ENCODE data around the gene NFIB.
A peak's percentile ranks its signal among the peaks of the same experiment; 100 is the strongest.

NFIB gene

DNA sequence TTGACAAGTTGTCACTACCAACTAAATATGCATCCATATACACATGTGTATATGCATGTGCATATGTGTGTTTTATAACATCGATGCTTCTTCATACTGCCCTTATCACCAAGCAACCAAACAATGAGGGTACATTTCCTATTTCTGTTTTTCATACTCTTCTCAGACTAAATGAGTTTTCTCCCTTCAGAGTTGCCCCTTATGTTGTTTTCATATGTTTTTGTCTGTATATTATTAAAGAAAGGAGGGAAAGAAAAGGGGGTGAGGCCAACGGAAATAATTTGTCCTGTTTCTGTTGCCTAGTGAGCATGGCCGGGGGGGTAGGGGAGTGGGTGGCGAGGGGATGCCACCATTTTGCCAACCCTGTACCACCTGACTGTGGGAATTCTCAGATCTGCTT lies 28.8 kb upstream of the NFIB start:
- Histone ChIP-seq H3K9me3 (replicated peaks in 1 of 11) (peaks cover 22 to 28% (median 25%) of the 10 kb centered on the region in 11 experiments), H3K4me1 (no peaks in the 10 kb centered on the region), H3K9ac (no peak overlapping the region), H3K27me3 (peaks cover 38 to 47% (median 41%) of the 10 kb centered on the region in 11 experiments), H4K20me1 (peaks cover 0 to under 1% (median 0%) of the 10 kb centered on the region in 11 experiments; a peak in 1 of 22 replicates), H3K27ac (no peak overlapping the region), H3K4me3 (no peak overlapping the region), H3K4me2 (no peak overlapping the region), H3K36me3 (no peaks in the 10 kb centered on the region; a peak in 1 of 22 replicates)
- TF ChIP-seq Cebpa-rat (IDR thresholded peaks at IDR 0.05) = no peak

DNA sequence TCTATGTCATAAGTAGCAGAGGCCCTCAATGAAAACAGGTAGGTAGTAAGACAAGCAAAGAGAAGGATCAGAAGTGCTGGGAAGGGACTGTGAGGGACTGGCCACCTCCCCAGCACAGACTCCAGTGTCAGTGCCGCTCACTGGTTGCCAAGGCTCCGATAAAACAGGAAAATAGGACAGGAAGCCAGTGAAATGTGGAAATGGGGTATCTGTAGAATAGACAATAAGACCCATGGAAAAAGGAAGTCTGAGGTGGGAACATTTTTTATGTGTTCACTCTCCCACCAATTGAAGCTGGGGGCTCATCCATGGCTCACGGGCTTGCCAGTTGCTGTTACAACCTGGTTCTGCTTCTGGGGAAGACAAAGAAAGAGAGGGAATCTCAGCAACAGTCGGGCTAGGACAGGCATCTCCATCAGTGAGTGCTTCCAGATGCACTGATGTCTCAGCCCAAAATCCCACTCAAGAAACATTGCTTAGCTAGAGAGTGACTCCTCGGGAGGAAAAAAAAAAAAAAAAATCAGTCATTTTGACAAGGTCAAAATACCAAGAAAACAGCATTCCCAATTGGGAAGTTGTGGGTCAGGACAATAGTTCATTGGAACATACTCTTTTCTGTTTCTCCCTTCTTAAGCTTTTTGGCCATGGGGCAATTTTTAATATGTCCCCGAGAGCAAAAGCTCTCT lies 27.6 kb upstream of the NFIB start:
- no peaks in the 10 kb centered on the region for H4K20me1 ChIP-seq
- H3K4me1 ChIP-seq = no peaks in the 10 kb centered on the region
- TF ChIP-seq Cebpa-rat (IDR thresholded peaks at IDR 0.05) = no peak
- H3K9ac ChIP-seq = no peak overlapping the region
- peaks cover 26 to 35% (median 29%) of the 10 kb centered on the region in 11 experiments for H3K27me3 ChIP-seq
- no peak overlapping the region for H3K27ac ChIP-seq
- no peak overlapping the region for H3K4me3 ChIP-seq
- H3K9me3 ChIP-seq (replicated peaks in 1 of 11) = peaks cover 10 to 17% (median 13%) of the 10 kb centered on the region in 11 experiments
- H3K4me2 ChIP-seq = no peak overlapping the region
- no peaks in the 10 kb centered on the region; a peak in 1 of 22 replicates for H3K36me3 ChIP-seq

DNA sequence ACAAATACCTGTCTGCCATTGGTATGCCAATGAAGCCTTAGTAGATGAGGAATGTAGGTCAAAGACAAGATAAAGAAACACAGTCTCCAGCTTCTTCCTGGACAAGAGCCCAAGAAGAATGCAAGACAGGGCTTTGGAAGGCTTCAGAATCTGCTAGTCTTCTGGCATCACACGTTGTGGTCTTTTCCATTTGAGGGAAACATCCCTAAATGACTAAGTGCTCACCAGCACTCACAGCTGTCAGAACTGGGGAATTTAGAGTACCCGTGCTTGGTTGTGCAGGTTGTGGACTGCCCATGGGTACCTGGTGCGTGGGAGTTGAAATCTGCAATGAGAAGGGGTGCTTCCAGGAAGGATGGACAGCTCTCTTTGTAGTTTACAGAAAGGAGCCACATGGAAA lies 27.1 kb upstream of the NFIB start:
- H4K20me1 ChIP-seq = no peaks in the 10 kb centered on the region
- peaks cover 20 to 29% (median 24%) of the 10 kb centered on the region in 11 experiments for H3K27me3 ChIP-seq
- no peak overlapping the region for H3K9ac ChIP-seq
- no peak for TF ChIP-seq Cebpa-rat (IDR thresholded peaks at IDR 0.05)
- no peak overlapping the region for H3K4me3 ChIP-seq
- H3K36me3 ChIP-seq = no peaks in the 10 kb centered on the region
- peaks cover 5 to 11% (median 7%) of the 10 kb centered on the region in 11 experiments for H3K9me3 ChIP-seq (replicated peaks in 1 of 11)
- H3K27ac ChIP-seq = no peak overlapping the region
- H3K4me2 ChIP-seq = no peak overlapping the region
- no peaks in the 10 kb centered on the region for H3K4me1 ChIP-seq

DNA sequence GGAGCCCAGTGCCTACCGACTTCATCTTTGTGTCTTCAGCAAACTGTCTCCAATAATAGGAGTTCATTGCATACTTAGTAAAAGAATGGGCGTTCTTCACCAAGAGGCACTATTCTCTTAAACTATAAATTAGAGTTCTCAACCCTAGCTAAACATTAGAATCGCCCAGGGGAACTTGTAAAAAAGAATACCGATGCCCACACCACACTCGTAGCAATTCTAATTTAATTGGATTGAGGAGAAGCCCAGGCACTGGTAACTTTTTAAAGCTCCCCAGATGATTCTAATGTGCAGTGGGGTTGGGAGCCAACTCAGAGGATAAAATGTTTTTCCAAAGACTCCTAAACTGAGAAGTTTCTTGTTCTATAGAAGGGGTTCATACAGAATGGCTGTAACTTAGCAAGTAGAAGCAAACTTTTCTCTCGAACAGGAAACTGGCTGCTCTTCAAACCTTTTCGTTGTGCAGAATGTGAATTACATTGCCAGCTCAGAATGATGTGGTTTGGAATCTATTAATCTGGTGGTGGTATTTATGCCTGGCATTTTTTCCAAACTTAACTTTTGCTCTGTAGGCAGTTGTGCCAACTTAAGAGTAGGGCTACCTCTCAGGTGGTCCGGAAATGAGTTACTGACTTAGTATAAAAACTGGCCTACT lies 26.4 kb upstream of the NFIB start:
- no peak for TF ChIP-seq Cebpa-rat (IDR thresholded peaks at IDR 0.05)
- no peaks in the 10 kb centered on the region for H3K36me3 ChIP-seq
- peaks cover 14 to 23% (median 17%) of the 10 kb centered on the region in 11 experiments for H3K27me3 ChIP-seq
- H4K20me1 ChIP-seq = no peaks in the 10 kb centered on the region
- peaks cover 0 to 4% (median under 1%) of the 10 kb centered on the region in 11 experiments; a peak in 10 of 22 replicates for H3K9me3 ChIP-seq (replicated peaks in 1 of 11)
- H3K4me1 ChIP-seq = no peaks in the 10 kb centered on the region
- H3K9ac ChIP-seq = no peak overlapping the region
- H3K4me3 ChIP-seq = no peak overlapping the region
- no peak overlapping the region for H3K4me2 ChIP-seq
- no peak overlapping the region for H3K27ac ChIP-seq

DNA sequence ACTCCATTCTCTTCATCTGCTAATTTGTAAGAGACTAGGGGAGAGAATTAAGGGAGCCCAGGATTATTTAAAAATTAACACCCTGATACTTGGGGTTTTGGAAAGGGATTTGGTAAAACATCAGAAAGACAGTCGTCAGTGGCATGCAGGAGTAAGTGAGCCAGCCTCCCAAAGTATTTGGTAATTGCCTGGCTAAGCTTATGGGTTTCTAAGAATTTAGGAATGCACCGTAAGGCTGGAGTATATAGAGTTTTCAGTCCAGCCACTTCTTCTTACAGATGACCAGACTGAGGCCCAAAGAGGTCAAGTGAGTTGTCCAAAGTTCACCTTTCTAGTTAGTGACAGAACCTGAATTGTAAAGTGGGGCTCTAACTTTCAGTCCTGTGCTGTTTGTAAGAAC lies 25.8 kb upstream of the NFIB start:
- H3K9ac ChIP-seq = no peak overlapping the region
- no peak overlapping the region for H3K4me3 ChIP-seq
- peaks cover 8 to 17% (median 11%) of the 10 kb centered on the region in 11 experiments for H3K27me3 ChIP-seq
- H4K20me1 ChIP-seq = no peaks in the 10 kb centered on the region
- H3K4me1 ChIP-seq = no peaks in the 10 kb centered on the region
- H3K9me3 ChIP-seq (replicated peaks in 1 of 11) = 0 out of 22 replicates have a peak, but pooled peaks cover 0 to 4% (median 0%) of the 10 kb centered on the region in 11 experiments
- TF ChIP-seq Cebpa-rat (IDR thresholded peaks at IDR 0.05) = no peak
- H3K4me2 ChIP-seq = no peak overlapping the region
- no peak overlapping the region for H3K27ac ChIP-seq
- H3K36me3 ChIP-seq = no peaks in the 10 kb centered on the region

DNA sequence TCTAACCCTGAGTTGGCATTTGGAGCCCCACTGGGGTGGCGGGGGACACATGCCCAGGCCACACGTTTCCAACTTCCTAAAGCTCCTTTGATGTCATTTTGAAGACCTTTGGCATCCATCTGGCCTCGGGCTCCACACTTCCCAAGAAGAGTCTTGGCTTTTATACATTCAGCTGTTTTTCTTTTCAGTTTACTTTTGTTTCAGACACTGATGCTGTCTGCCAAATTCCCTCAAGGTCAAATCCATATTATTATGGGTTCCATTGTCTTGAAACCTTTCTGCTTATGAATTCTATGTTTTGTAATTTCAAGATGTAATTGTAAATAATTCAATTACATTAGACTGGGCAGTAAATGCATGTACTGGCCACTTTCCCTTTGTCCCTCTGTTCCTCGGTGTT lies 23.7 kb upstream of the NFIB start:
- Histone ChIP-seq H3K36me3 (no peaks in the 10 kb centered on the region), H3K9ac (no peak overlapping the region), H3K4me1 (no peaks in the 10 kb centered on the region), H3K9me3 (replicated peaks in 1 of 11) (0 out of 22 replicates have a peak, but pooled peaks cover 0 to 4% (median 0%) of the 10 kb centered on the region in 11 experiments), H3K4me2 (no peak overlapping the region), H3K4me3 (no peak overlapping the region), H3K27ac (no peak overlapping the region), H4K20me1 (no peaks in the 10 kb centered on the region), H3K27me3 (peaks cover 0 to 6% (median 0%) of the 10 kb centered on the region in 11 experiments; a peak in 2 of 22 replicates)
- no peak for TF ChIP-seq Cebpa-rat (IDR thresholded peaks at IDR 0.05)

DNA sequence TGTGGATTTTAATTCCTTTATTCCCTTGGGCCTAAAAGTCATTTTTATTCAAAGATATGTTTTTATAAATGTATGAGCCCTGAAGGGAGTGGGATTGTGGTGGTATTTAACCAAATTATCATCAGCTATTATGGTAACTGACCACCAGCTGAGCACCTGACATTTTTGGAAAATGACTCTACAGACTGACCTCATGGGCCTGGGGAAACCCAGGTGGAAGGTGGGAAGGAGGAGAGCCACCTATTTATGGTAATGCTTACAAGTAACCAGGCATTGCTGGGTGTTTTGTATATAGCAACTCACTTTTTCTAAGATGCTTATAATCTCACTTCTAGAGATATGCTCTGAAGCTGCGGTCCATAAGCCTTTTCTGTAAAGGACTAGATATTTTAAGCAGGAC lies 22.3 kb upstream of the NFIB start:
- Histone ChIP-seq H3K27me3 (no peaks in the 10 kb centered on the region), H3K4me3 (no peak overlapping the region), H3K4me1 (no peaks in the 10 kb centered on the region), H3K36me3 (no peaks in the 10 kb centered on the region), H4K20me1 (no peaks in the 10 kb centered on the region), H3K9me3 (replicated peaks in 1 of 11) (0 out of 22 replicates have a peak, but pooled peaks cover 0 to 4% (median 0%) of the 10 kb centered on the region in 11 experiments), H3K9ac (no peak overlapping the region), H3K4me2 (no peak overlapping the region), H3K27ac (no peak overlapping the region)
- TF ChIP-seq Cebpa-rat (IDR thresholded peaks at IDR 0.05) = no peak

DNA sequence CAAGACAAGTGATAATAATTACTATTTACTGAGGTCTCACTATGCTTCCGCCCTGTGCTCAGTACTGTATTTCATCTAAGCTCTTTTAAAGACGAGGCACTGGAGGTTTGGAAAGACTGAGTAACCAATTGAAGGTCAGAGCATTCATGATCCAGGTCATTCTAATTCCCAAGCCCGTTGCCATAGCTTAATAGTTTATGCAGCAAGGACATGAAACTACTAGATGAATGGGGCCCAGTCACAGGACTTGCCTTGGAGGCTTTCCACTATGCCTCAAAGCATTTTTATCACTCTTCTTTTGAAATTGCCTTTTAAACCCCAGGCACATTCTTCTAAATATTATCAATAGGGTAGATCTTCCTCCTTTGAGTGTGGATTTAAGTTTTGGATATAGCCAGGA lies 17.2 kb upstream of the NFIB start:
- Histone ChIP-seq H3K9ac (no peak overlapping the region), H3K4me2 (no peak overlapping the region)

DNA sequence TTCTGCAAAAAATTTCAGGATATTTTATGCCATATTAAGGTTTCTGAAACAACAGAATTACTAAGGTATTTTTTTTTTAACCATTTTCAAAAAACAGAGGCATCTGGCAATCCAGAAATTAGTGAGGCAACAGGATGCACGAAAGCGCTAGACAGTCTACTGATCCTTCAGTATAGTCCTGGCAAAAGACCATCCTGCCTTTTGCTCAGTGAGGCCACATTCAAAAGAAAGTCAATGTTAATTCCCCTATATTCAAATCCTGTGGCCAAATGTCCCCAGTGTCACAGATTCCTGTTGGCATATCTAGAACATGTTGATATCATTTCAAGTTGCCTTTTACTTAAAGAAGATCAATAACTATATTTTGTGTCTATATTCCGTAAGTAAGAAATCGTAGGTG lies 13.1 kb upstream of the NFIB start:
- H3K9me3 ChIP-seq (replicated peaks in 1 of 11) = no peaks in the 10 kb centered on the region
- H3K36me3 ChIP-seq = no peaks in the 10 kb centered on the region
- no peak overlapping the region for H3K4me3 ChIP-seq
- peaks cover 0 to 8% (median 0%) of the 10 kb centered on the region in 11 experiments; a peak in 1 of 22 replicates for H3K27me3 ChIP-seq
- H3K4me1 ChIP-seq = peaks cover 3 to 26% (median 11%) of the 10 kb centered on the region in 10 experiments; a peak in 10 of 20 replicates
- no peak overlapping the region for H3K9ac ChIP-seq
- H3K27ac ChIP-seq = no peak overlapping the region
- no peaks in the 10 kb centered on the region for H4K20me1 ChIP-seq
- TF ChIP-seq Cebpa-rat (IDR thresholded peaks at IDR 0.05) = no peak
- peak overlapping the region in 6 of 11 experiments; percentile 18 to 46 (median 36); a peak in 10 of 22 replicates for H3K4me2 ChIP-seq

More for the DNA sequence above, 17.2 kb upstream of the NFIB start:
- Histone ChIP-seq H3K4me3 (no peak overlapping the region), H3K9me3 (replicated peaks in 1 of 11) (0 out of 22 replicates have a peak, but pooled peaks cover 0 to 4% (median 0%) of the 10 kb centered on the region in 11 experiments), H3K36me3 (no peaks in the 10 kb centered on the region), H3K4me1 (peaks cover 0 to 21% (median 9%) of the 10 kb centered on the region in 10 experiments; a peak in 9 of 20 replicates), H3K27me3 (no peaks in the 10 kb centered on the region), H4K20me1 (no peaks in the 10 kb centered on the region), H3K27ac (no peak overlapping the region)
- TF ChIP-seq Cebpa-rat (IDR thresholded peaks at IDR 0.05) = no peak

All from BLaER1 treated with 17β-estradiol and CSF1 and Interleukin-3, amounts not matched to agents 10 nM and 100 nM (cell line).